Stimulated activated CD4-positive, alpha-beta T cell treated with anti-CD3 and anti-CD28 coated beads, Interleukin-15, amount 100 ng/mL, for 48 hours (primary cell): ENCODE results near the gene TVP23A.
"Not testable (repeated sequence)": the region's sequence is repeated elsewhere in the genome, so short reads cannot be mapped to it uniquely, and the experiment has no call there.

ENCODE experiments used
- DNase-seq, 2 donors: peaks; one replicate each; pipeline ENCODE4 v3.0.0-alpha.2; 2020; ENCODE audit warnings: low read depth in 2 of 2

TVP23A gene

DNA sequence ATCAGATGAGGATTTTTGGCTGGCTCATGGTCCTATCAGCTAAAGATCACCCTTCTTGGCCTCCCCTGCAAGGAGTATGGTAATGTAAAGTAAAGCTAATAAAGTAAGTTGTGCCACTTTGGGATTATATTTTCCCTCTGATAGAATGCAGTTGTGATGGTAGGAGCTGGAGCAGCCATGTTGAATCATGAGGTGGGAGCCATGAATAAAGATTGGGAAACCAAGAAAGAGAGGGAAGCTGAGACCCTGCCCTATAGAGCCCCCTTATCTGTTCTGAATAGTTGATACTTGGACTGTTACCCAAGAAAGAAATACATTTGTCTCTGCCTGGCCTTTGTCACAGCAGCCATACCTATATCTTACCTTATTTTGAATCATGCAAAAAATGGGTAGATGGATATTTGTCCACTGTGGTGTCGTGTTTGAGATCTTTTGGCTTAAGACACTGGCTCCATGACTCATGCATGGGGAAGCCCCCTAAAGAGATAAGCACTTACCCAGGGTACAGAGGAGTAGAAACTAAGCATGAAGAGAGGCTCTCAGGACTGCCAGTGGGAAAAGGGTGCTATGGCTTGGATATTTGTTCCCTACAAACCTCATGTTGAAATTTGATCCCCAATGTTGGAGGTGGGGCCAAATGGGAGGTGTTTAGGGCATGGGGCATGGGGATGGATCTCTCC lies 17.7 kb upstream of the TVP23A start:
- DNase-seq: no peak

DNA sequence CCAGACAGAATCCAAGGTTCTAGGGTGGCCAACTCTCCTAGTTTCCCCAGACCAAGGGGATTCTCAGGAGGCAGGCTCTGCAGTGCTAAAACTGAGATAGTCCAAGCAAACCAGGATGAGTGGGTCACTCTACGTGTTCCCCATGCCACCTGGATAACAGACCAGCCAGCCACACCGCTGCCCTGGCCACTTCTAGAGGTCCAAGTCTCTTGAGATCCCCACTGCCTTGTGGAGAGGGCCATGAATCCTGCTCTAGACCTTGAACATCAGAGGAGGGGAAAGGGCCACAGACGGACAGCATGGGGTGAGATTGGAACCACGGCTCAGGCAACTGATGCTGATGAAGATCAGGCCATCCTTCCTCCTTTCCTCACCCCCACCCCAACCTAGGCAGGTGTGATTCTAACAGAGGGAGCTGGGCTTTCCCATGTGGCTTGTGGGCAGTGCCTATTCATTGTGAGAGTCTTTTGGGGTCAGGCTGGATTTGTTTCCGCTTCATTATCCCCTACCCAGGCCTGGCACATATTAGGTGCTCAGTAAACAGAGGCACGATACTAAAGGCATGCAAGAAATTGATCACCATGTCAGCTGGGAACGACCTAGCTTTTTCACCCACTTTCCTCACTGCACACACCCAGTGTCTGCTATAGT lies 16.8 kb upstream of the TVP23A start:
- DNase-seq: no peak

DNA sequence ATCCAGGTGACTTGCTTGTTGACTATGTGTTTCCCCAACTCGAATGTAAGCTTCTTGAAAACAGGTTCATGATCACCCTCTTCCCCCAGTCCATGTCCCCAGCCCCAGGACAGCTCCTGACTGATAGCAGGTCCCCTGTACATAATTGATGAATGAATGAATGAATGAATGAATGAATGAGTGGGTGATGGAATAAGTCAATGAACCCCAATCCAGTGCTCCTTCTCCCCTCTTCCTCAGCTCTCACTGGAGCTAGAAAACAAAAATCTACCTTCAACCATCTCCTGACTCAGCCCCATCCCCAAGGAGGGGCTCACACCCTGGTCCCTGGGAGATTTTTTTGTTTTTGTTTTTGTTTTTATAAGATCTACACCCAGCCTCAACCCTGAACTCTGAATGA lies 16.2 kb upstream of the TVP23A start:
- no peak for DNase-seq

DNA sequence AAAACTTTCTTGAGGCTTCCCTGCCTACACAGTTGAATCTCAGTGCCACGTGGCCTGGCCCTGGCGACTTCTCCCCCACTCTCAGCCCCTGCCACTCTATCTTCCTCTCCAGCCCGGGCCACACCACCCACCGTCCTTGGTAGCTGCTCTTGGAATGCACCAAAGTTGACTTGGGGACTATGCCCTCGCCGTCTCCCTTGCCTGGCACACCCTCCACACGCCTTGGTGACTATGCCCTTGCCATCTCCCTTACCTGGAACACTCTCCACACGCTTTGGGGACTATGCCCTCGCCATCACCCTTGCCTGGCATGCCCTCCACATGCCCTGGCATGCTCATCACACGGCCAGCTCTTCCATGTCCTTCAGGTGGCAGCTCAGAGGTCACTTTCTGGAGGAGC lies 15.5 kb upstream of the TVP23A start:
- no peak for DNase-seq

DNA sequence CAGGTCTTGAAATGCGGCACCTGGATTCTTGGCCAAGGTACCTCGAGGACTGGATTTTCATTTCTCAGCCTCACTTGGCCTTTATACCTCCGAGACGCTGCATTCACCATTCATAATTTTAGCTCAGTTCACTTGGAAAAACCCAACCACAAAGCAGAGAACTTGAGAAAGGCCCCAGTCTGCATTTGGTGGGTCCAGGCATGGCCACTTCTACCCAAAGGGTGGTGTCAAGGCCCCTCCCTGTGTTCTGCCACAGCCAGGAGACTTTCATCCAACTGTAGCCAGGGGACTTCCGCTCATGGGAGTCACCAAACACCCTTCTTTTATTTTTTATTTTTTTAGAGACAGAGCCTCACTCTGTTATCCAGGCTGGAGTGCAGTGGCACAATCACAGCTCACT lies 14.7 kb upstream of the TVP23A start:
- DNase-seq: no peak

DNA sequence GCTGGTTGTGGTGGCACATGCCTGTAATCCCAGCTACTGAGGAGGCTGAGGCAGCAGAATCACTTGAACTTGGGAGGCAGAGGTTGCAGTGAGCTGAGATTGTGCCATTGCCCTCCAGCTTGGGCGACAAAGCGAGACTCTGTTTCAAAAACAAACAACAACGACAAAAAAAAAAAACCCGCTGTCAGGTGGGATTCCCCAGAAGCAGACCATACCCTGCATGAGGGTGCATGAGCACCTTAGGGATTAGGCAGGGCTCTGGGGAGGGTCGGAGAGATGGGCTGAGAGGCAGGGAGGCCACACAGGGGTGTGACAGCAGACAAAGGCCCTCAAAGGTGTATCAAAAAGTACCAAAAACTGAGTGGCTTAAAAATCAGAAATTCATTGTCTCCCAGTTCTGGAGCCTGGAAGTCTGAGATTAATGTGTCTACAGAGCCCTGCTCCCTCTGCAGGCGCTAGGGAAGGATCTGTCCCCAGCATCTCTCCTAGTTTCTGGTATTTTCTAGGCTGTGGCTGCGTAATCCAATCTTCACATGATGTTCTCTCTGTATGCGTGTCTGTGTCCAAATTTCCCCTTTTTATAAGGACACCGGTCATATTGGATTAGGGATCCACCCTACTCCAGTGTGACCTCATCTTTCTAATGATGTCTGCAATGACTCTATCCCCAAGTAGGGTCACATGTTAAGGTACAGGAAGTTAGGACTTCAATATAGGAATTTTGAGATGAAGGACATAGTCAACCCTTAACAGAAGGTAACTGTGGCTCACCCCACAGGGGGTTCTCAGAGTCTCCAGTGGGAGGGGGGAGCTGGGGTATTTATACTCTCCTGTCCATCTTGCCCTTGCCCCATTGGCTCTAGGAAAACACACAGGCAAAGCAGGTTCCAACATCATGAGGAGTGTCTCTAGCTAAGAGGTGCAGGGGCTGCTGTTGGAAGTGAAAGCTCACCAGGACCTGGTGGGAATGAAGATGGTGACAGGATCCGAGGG lies 13.6 kb upstream of the TVP23A start:
- DNase-seq: no peak

DNA sequence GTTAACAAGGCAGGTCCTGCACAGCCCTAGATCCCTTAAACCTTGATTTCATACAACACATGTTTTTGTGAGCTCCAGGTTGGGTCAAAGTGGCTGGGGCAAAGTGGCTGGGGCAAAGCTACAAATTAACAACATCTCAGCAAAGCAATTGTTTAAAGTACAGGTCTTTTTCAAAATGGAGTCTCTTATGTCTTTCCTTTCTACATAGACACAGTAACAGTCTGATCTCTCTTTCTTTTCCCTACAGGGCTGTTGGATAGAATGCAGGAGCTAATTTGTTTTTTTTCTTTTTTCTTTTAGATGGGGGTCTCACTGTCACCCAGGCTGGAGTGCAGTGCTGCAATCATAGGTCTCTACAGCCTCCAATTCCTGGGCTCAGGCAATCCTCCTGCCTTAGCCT lies 11.6 kb upstream of the TVP23A start:
- not testable (repeated sequence) for DNase-seq

DNA sequence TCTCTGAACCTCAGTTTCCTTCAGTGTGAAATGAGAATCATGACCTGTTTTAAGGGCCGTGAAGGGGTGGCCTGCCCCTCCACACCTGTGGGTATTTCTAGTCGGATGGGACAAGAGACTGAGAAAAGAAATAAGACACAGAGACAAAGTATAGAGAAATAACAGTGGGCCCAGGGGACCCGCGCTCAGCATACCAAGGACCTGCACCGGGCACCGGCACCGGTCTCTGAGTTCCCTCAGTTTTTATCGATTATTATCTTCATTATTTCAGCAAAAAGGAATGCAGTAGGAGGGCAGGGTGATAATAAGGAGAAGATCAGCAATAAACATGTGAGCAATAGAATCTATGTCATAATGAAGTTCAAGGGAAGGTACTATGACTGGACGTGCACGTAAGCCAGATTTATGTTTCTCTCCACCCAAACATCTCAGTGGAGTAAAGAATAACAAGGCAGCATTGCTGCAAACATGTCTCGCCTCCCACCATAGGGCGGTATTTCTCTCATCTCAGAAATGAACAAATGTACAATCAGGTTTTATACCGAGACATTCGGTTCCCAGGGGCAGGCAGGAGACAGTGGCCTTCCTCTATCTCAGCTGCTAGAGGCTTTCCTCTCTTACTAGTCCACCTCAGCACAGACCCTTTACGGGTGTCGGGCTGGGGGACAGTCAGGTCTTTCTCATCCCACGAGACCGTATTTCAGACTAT lies 10.9 kb upstream of the TVP23A start:
- DNase-seq: not testable (repeated sequence)

DNA sequence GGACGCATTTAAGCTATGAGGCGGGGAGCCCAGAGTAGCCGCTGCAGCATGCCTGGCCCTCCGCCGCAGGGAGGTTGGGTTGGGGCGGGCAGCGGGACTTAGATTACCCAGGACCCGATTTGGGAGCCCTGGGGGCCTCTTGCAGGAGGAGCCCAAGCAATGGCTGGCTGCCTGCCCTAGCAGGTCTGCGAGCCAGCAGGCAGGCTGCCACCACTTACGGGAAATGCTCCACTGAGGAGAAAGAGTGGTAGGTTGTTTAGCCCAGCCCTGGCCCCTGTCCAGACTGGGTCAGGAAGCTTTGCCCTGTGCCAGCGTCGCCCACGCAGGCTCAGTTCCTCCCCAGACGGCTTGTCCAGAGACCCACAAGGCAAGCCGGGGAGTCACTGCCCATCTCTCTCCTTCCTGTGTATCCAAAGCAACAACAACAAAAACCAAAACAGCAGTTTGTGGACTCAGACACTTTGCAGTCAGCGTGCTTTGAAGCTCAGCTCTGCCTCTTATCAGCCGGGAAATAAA lies 10.3 kb upstream of the TVP23A start:
- DNase-seq: no peak

DNA sequence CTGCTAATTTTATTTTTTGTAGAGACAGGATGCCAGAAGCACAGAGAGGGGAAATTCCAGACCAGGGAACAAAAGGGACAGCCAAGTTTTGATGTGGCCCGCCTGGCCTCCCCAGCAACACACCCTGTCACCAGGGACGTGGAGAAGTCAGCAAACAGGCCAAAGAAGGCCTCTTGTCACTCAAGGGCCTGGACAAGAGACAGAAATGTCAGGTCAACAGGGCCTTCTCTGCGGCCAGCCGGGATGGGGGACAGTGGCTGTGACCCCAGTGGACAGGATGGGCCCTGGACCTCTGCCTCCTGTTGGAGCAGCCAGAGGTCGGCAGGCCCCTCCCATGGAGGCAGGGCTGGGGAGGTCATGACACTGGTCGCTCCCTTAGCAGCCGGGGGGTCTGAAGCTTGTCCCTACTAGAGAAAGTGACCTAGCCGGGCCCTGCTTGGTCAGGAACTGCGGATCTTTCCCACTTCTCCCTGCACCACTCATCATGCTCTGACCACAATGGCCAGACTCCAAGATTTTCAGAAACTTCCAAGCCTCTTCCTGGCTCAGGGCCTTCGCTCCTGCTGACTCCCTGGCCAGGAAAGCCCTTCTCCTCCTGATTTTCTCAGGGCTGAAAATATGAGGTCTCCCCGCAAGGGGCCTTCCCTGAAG lies 9.2 kb upstream of the TVP23A start:
- DNase-seq: no peak

DNA sequence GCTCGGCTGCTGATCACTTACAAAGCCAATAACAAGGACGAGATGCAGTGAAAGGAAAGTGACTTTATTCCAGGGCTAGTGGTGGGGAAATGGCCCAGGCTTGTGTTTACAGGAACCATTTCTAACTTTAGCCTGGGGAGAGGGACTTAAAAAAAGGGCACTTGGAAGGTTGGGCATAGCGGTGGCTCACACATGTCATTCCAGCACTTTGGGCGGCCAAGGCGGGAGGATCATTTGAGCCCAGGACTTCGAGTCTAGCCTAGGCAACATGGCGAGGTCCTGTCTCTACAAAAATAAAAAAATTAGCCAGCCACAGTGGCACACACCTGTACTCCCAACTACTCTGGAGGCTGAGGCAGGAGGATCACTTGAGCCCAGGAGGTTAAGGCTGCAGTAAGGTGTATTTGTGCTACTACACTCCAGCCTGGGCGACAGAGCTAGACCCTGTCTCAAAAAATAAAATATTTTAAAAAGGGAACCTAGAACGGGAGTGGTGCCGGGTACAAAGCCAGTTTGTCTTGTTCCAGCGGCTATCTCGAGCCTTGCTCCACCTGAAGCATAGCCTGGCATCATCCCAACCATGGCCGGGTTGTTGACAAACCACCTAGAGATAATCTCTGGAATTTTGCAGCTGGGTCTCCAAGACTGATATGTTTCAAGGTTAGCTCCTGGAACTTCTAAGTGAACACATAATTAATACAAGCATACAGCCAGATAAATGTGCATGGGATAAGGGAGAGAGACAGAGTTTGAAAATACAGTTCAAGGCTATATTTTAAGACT lies 5.7 kb upstream of the TVP23A start:
- no peak for DNase-seq

DNA sequence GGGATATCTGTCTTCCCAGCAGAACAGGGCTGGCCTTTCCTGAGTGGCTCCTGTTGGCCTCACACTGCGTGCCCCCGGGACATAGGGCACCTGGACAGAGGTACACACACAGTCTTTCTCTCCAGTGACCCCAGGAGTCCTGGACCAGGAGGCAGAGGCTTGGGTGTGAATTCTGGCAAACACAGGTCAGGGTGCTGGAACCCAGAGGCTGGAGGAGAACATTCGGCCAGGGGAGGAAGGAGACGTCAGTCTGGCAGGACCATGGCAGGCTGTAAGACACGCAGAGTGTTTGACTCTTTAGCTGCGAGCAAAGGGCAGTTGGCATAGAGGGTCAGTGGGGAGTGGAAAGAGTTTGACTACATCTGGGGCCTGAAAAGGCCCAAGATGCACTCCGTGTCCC lies 4.1 kb upstream of the TVP23A start:
- DNase-seq: no peak

DNA sequence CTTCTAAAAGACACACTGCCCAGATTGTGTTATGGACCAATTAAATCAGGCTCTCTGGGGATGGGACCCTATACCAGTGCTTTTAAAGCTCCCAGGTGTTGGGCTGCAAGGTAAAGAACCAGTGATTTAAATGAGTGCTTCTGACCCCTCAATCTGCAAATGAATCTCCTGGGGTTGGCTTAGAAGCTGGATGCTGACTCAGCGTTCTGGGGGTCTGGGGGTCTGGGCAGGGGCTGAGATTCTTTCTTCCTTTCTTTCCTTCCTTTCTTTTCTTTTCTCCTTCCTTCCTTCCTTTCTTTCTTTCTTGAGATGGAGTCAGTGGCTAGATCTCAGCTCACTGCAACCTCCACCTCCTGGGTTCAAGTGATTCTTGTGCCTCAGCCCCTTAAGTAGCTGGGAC lies 2.0 kb upstream of the TVP23A start:
- no peak for DNase-seq

DNA sequence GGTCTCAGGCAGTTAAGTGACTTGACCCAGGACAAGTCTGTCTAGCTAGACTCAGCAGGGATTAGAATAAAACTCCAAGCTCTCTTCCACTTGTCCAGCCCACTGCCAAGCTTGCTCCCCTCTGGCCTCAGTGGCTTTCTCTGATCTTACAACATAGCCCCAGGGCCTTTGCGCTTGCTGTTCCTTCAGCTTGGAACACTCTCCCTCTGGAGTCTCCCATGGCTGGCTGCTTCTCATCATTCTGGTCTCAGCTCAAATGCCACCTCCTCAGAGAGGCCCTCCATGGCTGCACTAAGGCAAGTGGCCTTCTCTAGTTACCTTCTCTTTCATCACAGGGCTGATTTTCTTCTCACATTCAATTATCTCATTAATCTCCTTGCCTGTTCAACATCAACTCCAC lies 1.1 kb downstream of the TVP23A start:
- no peak for DNase-seq

DNA sequence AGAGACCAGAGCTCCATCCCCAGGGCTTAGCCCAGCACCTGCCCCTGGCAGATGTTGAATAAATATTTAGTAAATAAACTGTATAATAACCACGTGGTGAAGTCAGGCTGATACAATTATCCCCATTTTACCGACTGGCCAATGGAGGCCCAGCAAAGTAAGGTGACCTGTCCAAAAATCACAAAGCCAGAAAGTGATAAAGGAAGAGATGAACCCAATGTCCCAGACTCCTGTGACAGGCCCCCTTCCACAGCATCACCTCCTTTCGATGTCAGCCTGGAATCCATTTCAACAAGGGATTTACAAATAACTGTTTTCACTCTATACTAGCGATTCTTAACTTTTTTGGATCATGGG lies 5.5 kb downstream of the TVP23A start:
- no peak for DNase-seq

DNA sequence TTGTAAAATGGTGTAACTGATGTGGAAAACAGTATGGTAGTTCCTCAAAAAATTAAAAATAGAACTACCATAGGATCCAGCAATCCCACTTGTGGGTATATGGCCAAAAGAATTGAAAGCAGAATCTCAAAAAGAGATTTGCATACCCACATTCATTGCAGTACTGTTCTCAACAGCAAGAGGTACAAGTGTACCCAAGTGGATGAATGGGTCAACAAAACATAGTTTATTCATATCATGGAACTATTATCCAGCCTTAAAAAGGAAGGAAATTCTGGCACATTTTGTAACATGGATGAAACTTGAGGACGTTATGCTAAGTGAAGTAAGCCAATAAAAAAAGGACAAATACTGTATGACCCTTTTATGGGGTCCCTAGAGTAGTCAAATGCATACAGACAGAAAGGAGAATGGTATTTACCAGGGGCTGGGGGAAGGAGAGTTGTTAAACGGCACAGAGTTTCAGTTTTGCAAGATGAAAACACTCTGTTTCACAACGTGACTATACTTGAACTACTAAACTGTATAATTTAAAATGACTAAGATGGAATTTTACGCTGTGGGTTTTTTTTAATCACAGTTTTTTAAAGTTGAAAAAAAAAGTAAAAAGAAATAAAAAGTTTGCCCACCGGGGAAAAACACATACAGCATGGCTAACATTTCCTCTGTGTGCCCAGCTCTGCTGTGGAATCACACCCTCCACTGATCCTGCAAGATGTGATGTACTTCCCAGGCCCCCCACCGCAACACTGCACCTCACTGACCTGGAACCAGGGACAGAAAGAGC lies 6.1 kb downstream of the TVP23A start:
- DNase-seq: no peak

DNA sequence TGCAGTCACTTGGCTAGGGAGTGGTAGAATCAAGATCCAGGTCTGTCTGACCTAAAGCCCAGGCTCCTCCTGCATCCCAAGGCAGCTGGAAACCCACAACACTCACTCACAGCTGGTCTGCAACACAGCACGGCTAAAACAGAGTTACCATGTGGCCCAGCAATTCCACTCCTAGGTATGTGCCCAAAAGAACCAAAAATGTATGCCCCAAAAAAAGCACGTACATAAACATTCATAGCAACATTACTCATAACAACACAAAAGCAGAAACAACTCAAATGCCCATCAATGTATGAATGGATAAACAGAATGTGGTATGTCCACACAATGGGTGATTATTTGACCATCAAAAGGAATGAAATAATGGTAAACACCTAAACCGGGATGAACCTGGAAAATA lies 8.9 kb downstream of the TVP23A start:
- no peak for DNase-seq

DNA sequence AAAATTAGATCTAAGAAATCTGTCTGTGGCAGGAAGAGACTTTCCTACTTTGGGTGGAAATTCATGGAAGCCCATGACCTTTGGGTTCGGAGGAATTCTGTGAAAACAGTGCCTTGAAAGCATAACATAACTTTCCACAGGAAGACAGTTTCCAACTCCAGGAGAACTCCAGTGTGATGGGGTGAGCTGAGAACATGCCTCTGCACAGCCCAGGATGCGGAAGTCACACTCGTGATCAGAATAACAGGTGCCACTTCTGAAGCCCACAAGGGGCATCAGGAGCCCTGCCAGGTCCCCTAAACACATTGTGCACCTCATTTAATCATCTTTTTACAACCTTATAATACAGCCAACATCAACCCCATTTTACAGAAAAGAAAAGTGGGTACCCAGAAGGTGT lies 9.7 kb downstream of the TVP23A start:
- no peak for DNase-seq

DNA sequence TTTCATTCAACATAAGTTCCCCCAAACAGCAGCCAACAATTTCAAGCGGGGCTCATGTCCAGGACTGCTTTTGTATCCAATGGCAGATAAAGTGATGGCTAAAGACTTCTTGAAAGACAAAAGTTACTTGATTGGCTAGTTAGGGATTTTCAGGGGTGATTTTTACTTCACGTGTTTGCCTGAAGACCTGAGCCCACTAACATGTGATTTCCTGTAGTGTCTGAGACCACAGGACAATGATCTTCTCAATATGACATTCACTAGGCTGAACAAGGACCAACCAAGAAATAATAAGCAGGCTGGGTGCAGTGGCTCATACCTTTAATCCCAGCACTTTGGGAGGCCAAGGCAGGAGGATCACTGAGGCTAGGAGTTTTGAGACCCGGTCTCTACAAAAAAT lies 10.4 kb downstream of the TVP23A start:
- no peak for DNase-seq

DNA sequence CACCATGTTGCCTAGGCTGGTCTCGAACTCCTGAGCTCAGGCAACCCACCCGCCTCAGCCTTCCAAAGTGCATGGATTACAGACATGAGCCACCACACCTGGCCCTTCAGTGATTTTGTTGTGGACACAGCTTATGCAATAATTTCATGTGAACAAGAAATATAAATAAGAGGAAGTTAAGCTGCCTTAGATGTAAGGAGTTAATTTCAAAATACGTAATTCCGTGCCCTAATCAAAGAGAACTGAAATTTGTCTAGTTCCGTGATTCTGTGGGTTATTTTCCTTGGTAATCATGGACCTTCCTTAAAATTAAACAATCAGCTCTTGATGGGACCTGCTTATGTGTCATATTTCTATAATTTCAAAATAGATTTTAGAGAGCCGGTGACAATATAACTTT lies 11.9 kb downstream of the TVP23A start:
- no peak for DNase-seq
